T-helper 1 cell treated with Interleukin-12 subunit alpha and Interleukin-12 subunit beta and Interleukin-4 antibody, amounts not matched to agents 30 μg/mL and 1 μg/mL, for 36 hours (primary cell): Measurements from ENCODE around the gene BACH2.
A peak's percentile ranks its signal among the peaks of the same experiment; 100 is the strongest.

Experiments
- H3K27ac Mint-ChIP-seq: one replicate; pipeline ENCODE4 v1.8.0; 2021; ENCODE audit warnings: mild to moderate bottlenecking, mixed read lengths
- H3K27me3 Mint-ChIP-seq: one replicate; pipeline ENCODE4 v1.8.0; 2021; ENCODE audit warnings: low read depth, mixed read lengths
- H3K36me3 Mint-ChIP-seq: one replicate; pipeline ENCODE4 v1.8.0; 2021; ENCODE audit warnings: low read depth, mixed read lengths
- H3K4me1 Mint-ChIP-seq: one replicate; pipeline ENCODE4 v1.8.0; 2021; ENCODE audit warnings: low read depth, mixed read lengths
- H3K4me3 Mint-ChIP-seq: one replicate; pipeline ENCODE4 v1.8.0; 2021; ENCODE audit warnings: mild to moderate bottlenecking, moderate library complexity, mixed read lengths
- H3K9me3 Mint-ChIP-seq: one replicate; pipeline ENCODE4 v1.8.0; 2021; ENCODE audit warnings: mixed read lengths

The BACH2 gene

DNA sequence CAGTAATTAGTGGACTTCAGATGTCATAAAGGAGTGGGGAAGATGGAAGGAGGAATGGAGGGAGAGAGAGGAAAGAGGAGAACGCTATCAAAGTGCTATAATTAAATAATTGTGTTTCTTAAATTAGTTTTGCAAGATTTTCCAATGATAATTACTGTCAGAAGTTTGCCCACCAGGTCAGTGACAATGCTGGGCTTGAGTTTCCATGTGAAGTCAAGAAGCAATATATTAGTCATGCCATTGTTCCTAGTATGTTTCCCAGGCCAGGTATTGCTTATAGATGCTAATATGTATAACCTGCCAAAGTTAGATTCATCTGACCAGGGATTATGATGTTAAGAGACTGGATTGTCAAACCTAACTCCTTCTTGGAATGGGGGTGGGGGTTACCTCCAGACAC, 270.4 kb downstream of the BACH2 start:
- peaks cover 26% of the 10 kb centered on the region for H3K4me1 Mint-ChIP-seq
- no peaks in the 10 kb centered on the region for H3K9me3 Mint-ChIP-seq
- H3K36me3 Mint-ChIP-seq = peaks cover 12% of the 10 kb centered on the region
- H3K4me3 Mint-ChIP-seq = peak overlapping the region; percentile 64
- no peaks in the 10 kb centered on the region for H3K27me3 Mint-ChIP-seq
- H3K27ac Mint-ChIP-seq = no peak overlapping the region

DNA sequence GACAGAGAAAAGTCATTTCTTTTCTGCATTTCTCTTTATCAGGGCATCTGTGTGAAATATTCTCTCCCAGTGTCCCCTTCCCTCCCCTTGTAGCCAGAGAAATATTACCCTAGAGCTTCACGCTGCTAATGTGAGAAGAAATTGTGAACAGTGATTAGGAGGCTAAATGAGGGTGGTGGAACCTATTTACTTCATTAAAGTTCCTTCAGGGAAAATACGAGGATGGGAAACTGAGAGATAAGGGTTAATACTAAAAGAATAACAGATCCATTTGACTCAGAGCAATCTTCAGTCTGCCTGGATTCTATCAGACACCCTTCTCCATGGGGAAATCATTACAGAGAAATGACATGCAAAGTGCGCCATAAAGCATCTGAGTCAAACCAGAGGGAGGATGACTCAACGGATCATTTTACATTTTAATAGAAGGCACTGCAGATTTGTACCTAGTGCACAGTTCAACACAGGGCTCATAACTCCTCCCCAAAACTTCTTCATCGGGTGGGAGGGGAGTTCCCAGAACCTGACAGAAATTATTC, 271.1 kb downstream of the BACH2 start:
- no peaks in the 10 kb centered on the region for H3K27me3 Mint-ChIP-seq
- no peaks in the 10 kb centered on the region for H3K9me3 Mint-ChIP-seq
- peak overlapping the region; percentile 64 for H3K4me3 Mint-ChIP-seq
- H3K36me3 Mint-ChIP-seq = peaks cover 13% of the 10 kb centered on the region
- peaks cover 26% of the 10 kb centered on the region for H3K4me1 Mint-ChIP-seq
- no peak overlapping the region for H3K27ac Mint-ChIP-seq

DNA sequence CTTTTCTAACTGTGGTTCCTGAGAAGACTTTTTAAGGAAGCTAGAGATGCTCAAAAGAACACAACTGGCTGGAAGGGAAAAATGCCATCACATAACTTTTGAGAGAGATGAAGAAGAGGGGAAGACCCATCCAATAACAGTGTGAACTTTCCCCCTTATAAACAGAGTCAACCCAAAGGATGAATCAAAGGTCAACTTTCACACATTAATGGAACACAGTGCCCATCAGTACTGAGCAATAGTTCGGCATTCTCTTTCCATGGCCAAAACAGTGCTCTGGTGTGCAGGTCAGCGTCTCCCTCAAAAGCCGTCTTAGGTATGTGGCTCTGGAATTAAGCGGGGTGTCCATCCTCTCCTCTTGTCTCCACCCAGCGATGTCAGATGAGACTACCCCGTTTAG, 272.0 kb downstream of the BACH2 start:
- Mint-ChIP-seq H3K27ac (no peak overlapping the region), H3K36me3 (peaks cover 13% of the 10 kb centered on the region), H3K27me3 (no peaks in the 10 kb centered on the region), H3K4me1 (peaks cover 23% of the 10 kb centered on the region), H3K4me3 (no peak overlapping the region), H3K9me3 (no peaks in the 10 kb centered on the region)

DNA sequence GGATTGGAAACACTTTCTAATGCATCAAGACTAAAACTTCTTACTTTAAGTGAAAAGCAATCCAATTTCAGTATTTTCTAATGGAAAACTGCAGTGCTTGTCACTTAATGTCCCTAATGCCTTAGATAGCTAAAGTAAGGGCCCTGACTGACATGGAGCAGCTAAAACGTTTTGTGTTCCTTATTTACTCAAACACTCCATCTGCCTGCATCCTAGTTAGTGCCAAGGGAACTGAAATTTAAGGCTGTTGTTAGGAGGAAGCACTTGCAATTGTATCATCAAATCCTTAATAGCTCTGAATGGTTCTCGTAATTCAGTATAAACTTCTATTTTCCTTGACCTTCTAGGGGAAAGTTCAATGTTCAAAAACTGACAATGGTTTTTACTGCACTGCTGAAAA, 274.9 kb downstream of the BACH2 start:
- no peak overlapping the region for H3K4me3 Mint-ChIP-seq
- peaks cover 8% of the 10 kb centered on the region for H3K4me1 Mint-ChIP-seq
- H3K36me3 Mint-ChIP-seq = peaks cover 24% of the 10 kb centered on the region

DNA sequence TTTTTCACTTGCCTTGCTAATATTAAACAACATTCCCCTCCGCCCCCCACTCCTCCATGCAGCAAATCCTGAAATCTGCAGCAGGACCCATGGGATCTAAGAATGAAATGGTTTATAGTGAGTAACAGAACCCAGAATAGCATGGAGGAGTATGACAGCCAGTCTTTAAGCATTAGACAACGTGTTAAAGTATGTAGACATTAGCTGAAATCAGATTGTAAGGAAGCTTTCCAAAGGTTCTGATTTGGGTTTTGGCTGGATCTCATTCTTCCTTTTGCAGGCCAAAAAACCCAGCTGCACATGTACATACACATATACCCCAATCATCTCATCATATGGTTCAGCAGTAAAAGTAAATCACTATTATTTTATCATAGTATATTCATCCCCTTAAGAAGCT, 275.9 kb downstream of the BACH2 start:
- Mint-ChIP-seq H3K4me3 (no peak overlapping the region), H3K4me1 (peaks cover 4% of the 10 kb centered on the region), H3K9me3 (peaks cover 10% of the 10 kb centered on the region), H3K27me3 (no peaks in the 10 kb centered on the region), H3K27ac (no peak overlapping the region), H3K36me3 (peaks cover 25% of the 10 kb centered on the region)

More for the DNA sequence above, 274.9 kb downstream of the BACH2 start:
- Mint-ChIP-seq H3K27me3 (no peaks in the 10 kb centered on the region), H3K9me3 (peaks cover 5% of the 10 kb centered on the region), H3K27ac (no peak overlapping the region)

DNA sequence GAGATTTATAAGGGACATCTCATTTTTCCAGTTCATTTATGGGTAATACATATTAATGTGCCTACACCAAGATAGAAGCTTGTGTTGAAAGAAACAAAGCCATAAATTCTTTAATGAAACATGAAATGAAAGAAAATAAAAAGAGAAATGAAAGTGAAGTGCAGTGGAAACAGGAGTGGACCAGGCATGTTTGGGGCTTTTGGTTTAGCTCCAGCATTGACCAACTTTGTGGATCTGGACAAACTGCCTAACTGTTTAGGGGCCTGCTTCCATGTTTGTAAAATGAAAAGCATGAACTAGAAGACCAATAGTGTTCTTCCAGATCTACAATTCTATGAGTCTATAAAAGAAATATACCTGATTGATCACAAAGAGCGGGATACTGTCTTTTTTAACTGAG, 277.4 kb downstream of the BACH2 start:
- Mint-ChIP-seq H3K36me3 (peaks cover 21% of the 10 kb centered on the region), H3K27ac (no peak overlapping the region), H3K27me3 (no peaks in the 10 kb centered on the region), H3K4me1 (peaks cover 2% of the 10 kb centered on the region), H3K9me3 (peaks cover 10% of the 10 kb centered on the region), H3K4me3 (no peak overlapping the region)

DNA sequence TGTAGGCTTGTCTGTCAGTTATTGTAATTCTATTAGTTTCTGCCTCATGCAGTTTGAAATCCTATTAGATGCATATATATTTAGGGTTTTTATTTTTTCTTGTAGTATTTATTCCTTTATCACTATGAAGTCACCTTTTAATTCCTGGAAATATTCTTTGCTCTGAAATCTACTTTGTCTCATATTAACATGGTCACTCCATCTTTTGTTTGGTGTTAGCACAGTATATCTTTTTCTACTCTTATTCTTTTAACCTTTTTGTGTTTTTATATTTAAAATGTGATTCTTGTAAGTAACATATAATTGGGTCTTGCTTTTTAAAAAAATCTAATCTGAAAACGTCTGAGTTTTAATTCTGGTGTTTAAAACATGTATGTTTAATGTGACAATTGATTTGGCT, 280.8 kb downstream of the BACH2 start:
- no peaks in the 10 kb centered on the region for H3K27me3 Mint-ChIP-seq
- peaks cover 10% of the 10 kb centered on the region for H3K9me3 Mint-ChIP-seq
- H3K4me1 Mint-ChIP-seq = peaks cover 2% of the 10 kb centered on the region
- H3K36me3 Mint-ChIP-seq = peaks cover 23% of the 10 kb centered on the region
- H3K27ac Mint-ChIP-seq = no peak overlapping the region
- no peak overlapping the region for H3K4me3 Mint-ChIP-seq

DNA sequence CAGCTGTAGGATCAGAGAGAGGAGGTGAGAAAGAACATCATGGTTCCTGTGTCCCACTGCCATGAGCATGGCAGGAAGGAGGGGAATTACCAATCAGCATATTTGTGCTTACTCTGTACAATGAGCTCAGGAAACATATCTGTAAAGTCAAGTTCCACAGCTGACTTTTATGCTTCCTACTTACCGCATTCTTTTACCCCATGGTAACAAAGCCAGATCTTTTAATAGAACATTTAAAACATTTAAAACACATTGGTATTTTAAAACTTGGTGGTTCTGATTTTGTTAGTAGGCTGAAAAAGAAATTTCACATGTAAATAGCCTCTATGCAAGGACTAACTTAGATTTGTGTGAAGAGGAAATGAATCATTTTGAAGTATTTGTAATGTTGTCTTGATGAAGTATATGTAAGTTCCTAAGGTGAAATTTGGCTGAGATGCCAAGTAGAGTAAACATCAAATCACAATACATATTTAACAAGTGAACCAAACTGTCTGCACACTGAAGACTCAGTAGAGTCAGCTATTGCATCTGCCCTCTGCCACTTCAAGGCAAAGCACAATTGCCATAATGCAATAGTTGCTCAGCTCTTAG, 287.6 kb downstream of the BACH2 start:
- H3K36me3 Mint-ChIP-seq = peaks cover 27% of the 10 kb centered on the region
- peak overlapping the region; percentile 3 for H3K4me3 Mint-ChIP-seq
- no peaks in the 10 kb centered on the region for H3K27me3 Mint-ChIP-seq
- H3K4me1 Mint-ChIP-seq = peaks cover 19% of the 10 kb centered on the region
- peak overlapping the region; percentile 70 for H3K27ac Mint-ChIP-seq
- H3K9me3 Mint-ChIP-seq = no peaks in the 10 kb centered on the region

DNA sequence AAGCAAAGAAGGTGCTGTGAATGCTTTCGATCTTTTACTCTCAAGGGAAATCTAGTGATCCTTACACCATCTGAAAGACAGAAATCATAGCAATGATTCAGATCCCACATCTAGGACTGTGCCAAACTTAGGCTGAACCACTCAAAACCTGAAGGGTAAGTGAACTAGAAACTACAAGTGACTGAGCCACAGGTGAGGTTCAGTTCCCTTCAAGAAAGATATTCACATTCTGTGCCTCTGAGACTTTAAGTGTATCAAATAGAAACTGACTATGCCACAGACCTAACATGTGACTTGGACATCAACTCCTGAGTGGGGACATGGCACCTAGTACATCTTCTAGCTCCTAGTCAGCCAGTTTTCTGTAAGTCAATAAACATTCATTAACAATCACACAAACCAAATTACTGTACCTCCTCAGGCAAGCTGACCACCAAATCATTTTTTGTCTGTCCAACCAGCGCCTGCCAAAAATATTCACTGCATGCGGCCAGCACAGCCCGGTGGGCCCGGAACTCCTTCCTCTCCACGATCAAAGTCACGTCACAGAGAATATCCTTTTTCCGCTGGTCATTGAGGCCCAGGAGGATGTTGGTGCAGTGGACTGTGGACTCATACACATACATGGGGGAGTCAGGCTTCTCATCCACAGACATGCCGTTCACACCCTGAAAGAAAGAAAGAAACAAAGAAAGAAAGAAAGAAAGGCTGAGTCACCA, 288.3 kb downstream of the BACH2 start:
- Mint-ChIP-seq H3K4me3 (peak overlapping the region; percentile 3), H3K9me3 (no peaks in the 10 kb centered on the region), H3K4me1 (peaks cover 19% of the 10 kb centered on the region), H3K27me3 (no peaks in the 10 kb centered on the region), H3K27ac (peak overlapping the region; percentile 70), H3K36me3 (peaks cover 25% of the 10 kb centered on the region)

DNA sequence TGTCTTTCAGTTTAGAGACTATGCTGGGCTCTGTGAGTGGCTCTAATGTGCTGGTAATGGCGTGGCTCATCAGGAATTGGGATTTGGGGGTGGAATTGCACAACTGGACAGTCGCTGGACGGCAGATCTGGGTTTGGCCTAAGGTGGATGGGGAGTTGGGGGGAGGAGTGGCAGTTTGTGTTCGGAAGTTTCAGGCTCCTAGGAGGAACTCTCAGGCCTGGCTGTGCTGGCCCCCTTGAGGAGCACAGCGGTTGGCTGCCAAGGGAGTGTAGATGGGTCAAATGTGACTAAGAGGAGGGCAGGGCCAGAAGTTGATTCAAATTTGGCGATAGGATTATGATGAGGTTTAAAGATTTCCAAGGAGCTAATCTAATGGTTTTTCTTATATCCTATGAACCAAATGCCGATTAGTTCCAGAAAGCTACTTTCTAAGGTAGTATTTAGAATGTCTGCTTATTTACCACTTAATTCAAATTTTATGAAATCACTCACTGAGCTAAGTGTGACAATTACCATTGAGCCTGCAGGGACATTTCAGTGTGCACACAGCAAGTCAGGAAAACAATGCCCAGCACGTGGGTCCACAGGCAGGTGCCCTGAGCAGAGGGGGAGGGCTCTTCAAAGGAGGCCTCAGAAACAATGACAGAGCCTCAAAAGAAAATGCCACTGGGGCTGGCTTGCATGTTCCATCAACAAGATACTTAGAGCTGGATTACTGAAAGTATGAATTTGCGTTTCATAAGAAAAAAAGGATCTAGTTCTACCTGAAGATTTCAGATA, 291.4 kb downstream of the BACH2 start:
- Mint-ChIP-seq H3K27me3 (no peaks in the 10 kb centered on the region), H3K36me3 (peaks cover 25% of the 10 kb centered on the region), H3K4me3 (no peak overlapping the region), H3K4me1 (peaks cover 18% of the 10 kb centered on the region), H3K9me3 (no peaks in the 10 kb centered on the region), H3K27ac (no peak overlapping the region)

DNA sequence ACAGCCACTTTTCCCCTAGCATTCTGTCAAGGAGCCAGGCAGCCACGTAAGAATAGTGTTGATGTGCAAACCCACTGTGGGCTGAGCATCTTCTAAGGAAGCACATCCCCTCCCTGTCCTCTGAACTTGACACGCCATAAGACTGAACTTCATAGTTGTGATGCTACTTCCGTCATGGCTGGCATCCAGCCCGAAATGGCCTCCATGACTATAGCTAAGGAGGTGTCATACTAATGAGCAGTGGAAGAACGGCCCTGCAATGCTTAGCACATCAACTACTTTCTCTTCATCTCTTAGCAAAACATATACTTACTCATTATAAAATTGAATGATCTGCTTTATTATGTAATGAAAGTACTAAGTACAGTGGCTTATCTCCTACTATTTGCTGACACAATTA, 292.1 kb downstream of the BACH2 start:
- Mint-ChIP-seq H3K4me3 (no peak overlapping the region), H3K27ac (no peak overlapping the region), H3K36me3 (peaks cover 25% of the 10 kb centered on the region), H3K4me1 (peaks cover 17% of the 10 kb centered on the region), H3K27me3 (no peaks in the 10 kb centered on the region), H3K9me3 (no peaks in the 10 kb centered on the region)

DNA sequence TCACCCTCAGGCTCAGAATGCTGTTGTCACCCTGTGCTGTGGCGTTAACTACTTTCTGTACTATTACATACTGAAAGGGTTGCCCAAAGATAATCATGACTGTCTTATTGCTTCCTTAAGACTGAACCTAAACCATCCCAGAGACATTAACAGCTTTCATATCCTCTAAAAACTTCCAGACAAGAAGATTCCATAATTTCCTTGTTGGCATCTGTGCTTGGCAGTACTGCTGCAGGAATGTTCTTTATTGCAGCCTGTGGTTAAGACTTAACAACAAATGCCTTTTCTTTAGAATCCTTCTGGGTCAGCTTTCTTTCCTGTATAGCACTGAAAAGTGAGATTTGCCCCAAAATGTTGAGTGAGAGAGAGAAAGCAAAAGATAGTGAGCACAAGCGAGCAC, 292.7 kb downstream of the BACH2 start:
- no peak overlapping the region for H3K4me3 Mint-ChIP-seq
- no peak overlapping the region for H3K27ac Mint-ChIP-seq
- peaks cover 22% of the 10 kb centered on the region for H3K36me3 Mint-ChIP-seq
- H3K9me3 Mint-ChIP-seq = no peaks in the 10 kb centered on the region
- H3K27me3 Mint-ChIP-seq = no peaks in the 10 kb centered on the region
- peaks cover 11% of the 10 kb centered on the region for H3K4me1 Mint-ChIP-seq

DNA sequence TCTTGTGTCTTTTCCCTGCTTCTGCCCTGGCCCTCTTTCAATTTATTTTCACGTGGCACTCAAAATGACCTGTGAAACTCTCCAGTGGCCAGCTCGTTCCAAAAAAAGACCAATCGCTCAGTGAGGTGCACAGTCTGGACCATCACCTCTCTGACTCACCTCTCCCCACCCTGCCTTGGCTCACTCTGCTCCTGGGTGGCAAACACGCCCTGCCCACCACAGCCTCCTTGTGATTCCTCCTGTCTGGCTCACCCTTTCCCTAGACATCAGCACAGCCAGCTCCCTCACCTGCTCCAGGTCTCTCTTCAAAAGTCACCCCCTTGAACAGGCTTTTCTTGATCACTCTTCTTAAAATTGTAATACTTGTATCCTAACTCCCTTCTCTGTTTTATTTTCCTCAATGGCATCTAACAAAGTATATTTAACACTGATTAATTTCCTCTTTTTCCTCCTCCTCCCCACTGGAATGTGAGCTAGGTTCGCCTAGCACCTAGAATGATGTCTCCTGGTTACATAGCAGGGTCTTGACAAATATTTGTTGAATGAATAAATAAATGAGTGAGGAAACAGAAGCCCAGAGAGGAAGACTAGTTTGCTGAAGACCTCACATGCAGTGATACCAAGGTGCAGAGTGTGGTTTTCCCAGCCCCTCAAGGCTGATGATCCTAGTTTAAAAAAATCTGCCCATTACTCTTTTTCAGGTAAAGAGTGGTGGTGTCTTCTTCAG, 293.4 kb downstream of the BACH2 start:
- peaks cover 18% of the 10 kb centered on the region for H3K36me3 Mint-ChIP-seq
- no peak overlapping the region for H3K27ac Mint-ChIP-seq
- no peaks in the 10 kb centered on the region for H3K27me3 Mint-ChIP-seq
- no peaks in the 10 kb centered on the region for H3K9me3 Mint-ChIP-seq
- peaks cover 4% of the 10 kb centered on the region for H3K4me1 Mint-ChIP-seq
- no peak overlapping the region for H3K4me3 Mint-ChIP-seq
